ENCODE data around the gene TXNRD1. TPM values are rescaled to one million over a fixed set of nuclear protein-coding genes. Genes with fewer than 3 reads are reported as not detected.

The TXNRD1 gene
- polyA plus RNA-seq, 3 donors: 50.2 to 69.5 (median 63.3) TPM

DNA sequence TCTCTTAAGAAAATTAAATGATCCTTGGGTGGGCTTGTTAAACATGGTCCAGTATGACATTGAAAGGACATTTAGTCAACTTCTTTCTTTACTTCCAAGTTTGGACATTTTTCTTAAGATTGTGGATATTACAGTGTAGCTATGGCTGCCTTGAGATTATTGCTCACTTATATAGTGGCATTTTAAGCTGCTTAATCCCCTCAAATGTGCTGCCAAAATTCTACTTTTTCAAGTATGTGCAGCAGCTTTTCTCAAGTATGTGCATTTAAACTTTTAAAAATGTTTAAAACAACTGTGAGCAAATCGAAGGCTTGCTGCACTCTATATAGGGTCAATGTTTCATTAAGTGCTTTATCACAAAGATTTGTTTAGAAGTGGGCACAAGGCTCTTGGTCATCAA, 7.4 kb downstream of the TXNRD1 start:
- DNase-seq (ENCODE audit: extremely low read depth in 1 of 11, low read depth in 9 of 11, low spot score in 4 of 11): no peak

DNA sequence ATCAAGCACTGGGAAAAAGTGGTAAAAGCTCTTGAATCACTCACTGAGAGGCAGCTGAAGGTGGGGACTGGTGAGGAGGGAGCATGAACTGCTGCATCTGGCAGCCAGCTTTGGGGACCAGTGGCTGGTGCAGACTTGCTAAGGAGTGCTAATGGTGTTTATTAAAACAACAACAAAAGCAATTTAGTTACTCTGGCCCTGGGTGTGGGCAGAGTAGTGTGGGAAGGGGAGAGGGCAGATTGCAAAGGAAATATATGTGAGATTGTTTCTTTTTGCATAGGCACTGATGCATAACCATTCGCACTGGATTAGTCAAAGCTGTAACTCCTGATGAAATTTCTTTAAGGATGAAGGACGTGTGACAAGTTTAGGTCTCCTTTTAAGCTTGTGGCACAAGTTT, 8.1 kb downstream of the TXNRD1 start:
- DNase-seq (ENCODE audit: extremely low read depth in 1 of 11, low read depth in 9 of 11, low spot score in 4 of 11): no peak

DNA sequence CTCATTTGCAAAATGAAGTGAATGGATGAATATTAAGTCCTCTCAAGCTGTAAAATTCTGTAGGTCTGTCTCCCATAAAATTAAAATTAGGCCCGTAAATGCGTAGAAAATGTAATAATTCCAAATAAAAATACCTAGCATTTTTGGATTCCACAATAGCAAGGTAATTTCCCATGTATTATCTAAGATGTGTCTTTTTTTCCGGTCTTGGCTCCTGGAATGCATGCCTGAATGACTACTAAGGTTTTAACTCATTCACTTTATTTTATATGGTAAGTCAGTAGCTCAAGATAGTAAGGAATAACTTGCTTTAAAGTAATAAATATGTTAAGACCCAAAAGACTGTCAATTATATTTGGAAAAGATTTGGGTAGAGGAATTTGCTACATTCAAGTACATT, 11.1 kb downstream of the TXNRD1 start:
- DNase-seq (ENCODE audit: extremely low read depth in 1 of 11, low read depth in 9 of 11, low spot score in 4 of 11): no peak

DNA sequence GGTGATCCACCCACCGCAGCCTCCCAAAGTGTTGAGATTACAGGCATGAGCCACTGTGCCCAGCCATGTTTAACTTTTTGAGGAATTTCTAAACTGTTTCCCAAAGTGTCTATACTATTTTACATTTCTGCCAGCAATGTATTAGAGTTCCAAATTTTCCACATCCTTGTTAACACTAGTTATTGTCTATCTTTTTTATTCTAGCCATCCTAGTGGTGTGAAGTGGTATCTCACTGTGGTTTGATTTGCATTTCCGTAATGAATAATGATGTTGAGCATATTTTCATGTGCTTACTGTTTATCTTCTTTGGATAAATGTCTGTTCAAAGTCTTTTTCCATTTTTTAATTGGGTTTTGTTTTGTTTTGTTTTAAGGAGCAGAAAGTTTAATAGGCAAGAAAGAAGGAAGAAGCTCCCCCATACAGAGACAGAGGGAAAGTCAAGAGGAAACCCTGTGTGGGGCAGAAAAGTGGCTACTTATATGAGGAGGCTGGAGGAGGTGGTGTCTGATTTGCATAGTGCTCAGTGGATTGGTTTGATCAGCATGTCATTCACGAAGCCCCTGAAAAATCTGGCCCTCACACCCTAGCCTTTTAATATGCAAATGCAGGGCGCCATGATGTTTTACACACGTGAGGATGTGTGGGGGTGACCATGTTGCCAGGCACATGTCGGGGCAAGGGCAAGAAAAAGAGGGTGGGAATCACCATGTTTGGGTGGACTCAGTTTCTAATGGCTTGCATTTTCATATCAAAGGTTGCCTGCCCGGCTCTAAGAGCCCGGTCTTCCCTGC, 14.9 kb downstream of the TXNRD1 start:
- no peak for DNase-seq (ENCODE audit: extremely low read depth in 1 of 11, low read depth in 9 of 11, low spot score in 4 of 11)

- DNase-seq (ENCODE audit: extremely low read depth in 1 of 11, low read depth in 9 of 11, low spot score in 4 of 11): no peak
These were observed 17.2 kb downstream of the TXNRD1 start for GRCh38 chr12:104232609-104233280.

DNA sequence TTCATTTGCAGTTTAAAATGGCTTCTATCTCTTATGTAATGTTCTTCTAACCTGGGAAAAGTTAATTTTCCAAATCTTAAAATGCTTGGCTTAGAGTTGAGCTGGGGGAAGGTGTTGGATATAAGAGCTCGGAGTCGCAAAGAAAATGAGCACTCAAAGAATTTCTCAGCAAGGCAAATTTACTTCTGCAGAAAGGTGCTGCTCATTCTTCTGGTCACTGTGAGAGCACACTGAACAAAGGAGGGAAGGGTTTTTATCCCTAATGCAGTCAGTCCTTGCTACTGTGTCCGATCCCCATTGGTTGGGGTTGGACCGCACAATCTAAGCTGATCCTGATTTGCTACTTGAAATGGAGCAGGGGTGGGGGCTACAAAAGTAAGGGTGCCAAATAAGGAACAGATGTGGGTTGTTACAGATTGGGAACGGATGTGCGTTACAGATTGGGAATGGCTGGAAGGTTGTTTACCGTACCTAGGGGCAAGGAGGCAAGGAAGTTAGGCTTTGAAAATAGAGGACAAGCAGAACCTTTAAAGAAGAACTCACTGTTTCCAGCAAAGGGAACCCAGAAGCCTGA, 19.4 kb downstream of the TXNRD1 start:
- no peak for DNase-seq (ENCODE audit: extremely low read depth in 1 of 11, low read depth in 9 of 11, low spot score in 4 of 11)

DNA sequence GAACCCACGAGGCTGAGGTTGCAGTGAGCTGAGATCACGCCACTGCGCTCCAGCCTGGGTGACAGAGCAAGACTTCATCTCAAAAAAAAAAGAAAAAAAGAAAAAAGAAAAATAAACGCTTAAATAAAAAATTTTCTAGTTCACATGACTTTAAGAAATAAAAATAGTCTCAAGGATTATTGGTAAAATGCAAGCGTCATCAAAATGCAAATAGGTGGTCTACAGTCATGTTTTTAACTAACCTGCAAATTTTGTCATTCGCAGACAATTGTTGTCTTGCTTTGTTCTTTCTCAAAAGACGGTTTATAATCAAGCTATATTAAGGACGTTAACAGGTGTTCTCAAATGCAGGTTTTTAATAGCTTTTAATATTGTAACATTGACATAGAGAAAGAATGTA, 22.4 kb downstream of the TXNRD1 start:
- no peak for DNase-seq (ENCODE audit: extremely low read depth in 1 of 11, low read depth in 9 of 11, low spot score in 4 of 11)

DNA sequence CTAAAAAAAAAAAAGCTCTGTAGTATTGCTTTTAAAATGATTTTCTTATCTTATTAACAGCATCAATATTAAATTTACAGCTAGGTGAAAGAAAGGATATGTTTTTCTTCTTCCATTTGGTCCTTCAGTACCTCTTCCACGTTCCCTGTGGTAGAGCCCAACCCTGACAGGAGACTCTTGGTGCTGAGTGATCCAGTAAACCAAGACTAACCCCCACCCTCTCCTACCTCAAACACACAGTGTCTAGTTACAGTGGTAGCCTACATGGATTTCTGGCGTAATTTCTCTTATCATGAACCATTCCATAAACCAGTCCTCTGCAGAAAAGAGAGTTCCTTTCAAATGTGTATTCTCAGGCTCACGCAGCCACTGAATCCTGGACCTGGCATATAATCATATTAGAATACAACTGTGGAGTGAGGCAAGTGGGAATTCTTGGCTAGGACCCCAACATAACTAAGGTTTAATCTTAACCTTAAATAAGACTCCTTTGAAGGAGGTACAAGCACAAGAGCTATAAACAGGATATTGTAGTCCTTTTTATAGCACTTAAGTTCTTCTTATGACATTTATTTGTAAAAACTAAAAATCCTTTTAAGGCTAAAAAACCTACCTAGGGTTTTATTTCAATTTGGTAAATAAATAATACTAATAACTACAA, 27.1 kb downstream of the TXNRD1 start:
- DNase-seq (ENCODE audit: extremely low read depth in 1 of 11, low read depth in 9 of 11, low spot score in 4 of 11): no peak

DNA sequence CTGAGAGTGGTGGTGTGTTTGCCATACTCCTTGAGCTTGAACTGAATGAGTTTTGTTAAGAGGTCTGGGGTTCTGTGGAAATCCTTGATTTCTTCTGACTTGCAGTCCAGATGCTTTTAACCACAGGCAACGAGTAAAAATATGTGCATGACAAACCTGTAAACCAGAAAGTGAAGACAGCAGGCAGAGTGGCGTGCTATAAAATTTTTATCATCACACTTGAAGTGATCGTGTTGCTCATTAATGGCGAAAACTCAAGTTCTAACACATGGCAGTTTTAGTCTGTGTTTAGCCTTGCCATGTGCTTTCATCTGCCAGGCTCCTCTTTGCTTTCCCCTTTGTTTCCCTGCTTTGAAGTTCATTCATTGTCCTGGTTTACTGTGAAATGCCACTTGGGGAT, 28.0 kb downstream of the TXNRD1 start:
- no peak for DNase-seq (ENCODE audit: extremely low read depth in 1 of 11, low read depth in 9 of 11, low spot score in 4 of 11)

DNA sequence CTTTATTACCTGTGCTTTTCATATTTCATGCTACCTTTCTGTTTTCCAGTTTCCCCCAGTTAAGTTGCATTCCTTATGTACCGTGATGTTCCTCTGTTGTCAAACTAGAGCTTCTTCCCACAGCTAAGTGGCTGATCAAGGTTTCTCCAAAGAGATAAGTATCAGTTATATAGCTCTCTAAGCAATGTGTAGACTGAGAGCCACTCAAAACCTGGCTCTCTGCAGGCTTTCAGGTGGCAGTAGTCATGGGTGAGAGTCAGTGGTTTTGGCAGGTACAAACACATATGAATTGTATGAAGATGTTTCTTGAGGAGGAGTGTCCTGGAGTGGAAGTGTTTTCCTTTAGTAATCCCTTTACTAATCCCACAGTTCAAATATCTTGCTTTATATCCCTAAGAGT, 28.4 kb downstream of the TXNRD1 start:
- no peak for DNase-seq (ENCODE audit: extremely low read depth in 1 of 11, low read depth in 9 of 11, low spot score in 4 of 11)

DNA sequence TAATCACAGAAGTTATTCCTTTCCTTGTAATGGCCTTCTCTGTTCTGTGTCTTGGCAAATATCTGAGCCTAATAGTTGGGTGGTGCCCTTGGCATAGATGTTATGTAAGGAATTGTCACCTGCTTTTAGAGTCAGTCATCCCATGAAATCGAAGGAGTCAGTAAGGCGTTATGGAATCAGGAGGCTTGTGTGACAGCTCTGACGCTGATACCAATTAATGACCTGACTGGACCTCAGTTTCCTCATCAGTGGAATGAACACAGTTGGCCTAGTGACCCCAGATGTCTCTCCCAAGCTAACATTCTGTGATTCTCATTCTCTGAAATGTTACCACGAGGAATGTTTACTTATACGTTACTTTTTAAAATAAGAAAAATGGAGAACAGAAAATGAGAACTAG, 32.1 kb downstream of the TXNRD1 start:
- no peak for DNase-seq (ENCODE audit: extremely low read depth in 1 of 11, low read depth in 9 of 11, low spot score in 4 of 11)

DNA sequence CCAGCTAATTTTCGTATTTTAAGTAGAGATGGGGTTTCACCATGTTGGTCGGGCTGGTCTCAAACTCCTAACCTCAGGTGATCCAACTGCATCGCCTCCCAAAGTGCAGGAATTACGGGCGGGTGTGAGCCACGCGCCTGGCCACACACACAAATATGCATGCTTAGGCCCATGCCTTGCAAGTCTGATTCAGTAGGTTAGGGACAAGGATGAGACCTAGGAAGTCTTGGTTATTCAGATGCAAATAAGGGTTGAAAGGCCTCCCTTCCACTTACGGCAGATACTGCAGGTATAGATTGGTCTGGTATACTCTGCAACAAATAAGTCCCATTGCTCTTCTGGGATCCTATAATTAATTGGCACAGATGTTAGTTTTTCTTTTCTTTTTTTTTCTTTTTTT, 32.9 kb downstream of the TXNRD1 start:
- DNase-seq (ENCODE audit: extremely low read depth in 1 of 11, low read depth in 9 of 11, low spot score in 4 of 11): no peak

GRCh38 chr12:104249017-104249416, 33.4 kb downstream of the TXNRD1 start:
- DNase-seq (ENCODE audit: extremely low read depth in 1 of 11, low read depth in 9 of 11, low spot score in 4 of 11): no peak

GRCh38 chr12:104249898-104250297, 34.3 kb downstream of the TXNRD1 start:
- DNase-seq (ENCODE audit: extremely low read depth in 1 of 11, low read depth in 9 of 11, low spot score in 4 of 11): no peak

- no peak for DNase-seq (ENCODE audit: extremely low read depth in 1 of 11, low read depth in 9 of 11, low spot score in 4 of 11)
These were observed 35.0 kb downstream of the TXNRD1 start for GRCh38 chr12:104250366-104251125.

DNA sequence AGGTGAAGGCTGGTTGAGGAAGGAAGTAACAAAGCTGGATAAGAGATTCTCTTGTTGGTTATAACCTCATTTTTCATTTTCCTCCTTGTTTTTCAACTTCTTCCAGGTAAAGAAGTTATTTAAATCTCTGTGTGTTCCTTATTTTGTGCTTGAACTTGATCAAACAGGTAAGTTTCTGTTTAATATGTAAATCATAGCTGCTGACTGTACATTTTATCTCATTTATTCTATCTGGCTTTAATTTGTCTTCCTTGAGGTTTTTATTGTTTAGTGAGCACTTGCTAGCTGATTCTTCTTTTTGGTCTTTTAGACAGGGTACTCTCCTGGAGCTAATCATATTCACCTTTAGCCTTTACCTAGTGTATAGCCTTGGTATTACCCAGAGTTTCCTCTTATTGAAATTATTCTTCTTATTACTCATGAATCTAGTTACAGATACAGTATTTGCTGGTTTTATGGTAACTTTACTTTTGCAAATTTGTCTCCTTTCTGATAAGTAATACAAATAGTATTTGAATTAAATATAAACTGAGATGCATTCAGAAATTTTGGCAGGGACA, 42.4 kb downstream of the TXNRD1 start:
- no peak for DNase-seq (ENCODE audit: extremely low read depth in 1 of 11, low read depth in 9 of 11, low spot score in 4 of 11)

GRCh38 chr12:104258476-104259067, 43.0 kb downstream of the TXNRD1 start:
- no peak for DNase-seq (ENCODE audit: extremely low read depth in 1 of 11, low read depth in 9 of 11, low spot score in 4 of 11)

- DNase-seq (ENCODE audit: extremely low read depth in 1 of 11, low read depth in 9 of 11, low spot score in 4 of 11): no peak
These were observed 47.4 kb downstream of the TXNRD1 start for GRCh38 chr12:104263026-104263425.

Data from renal cortex interstitium (tissue), 11 donors.